Posterior cingulate gyrus (tissue), 11 donors: Measurements from ENCODE around the gene C14orf93.
"Not testable (repeated sequence)": the region's sequence is repeated elsewhere in the genome, so short reads cannot be mapped to it uniquely, and the experiment has no call there.

ENCODE experiments used
- DNase-seq, 10 donors: peaks; one replicate each; pipeline versions ENCODE4 v3.0.0 to v3.0.0-alpha.2; 2020 to 2021; ENCODE audit warnings: mixed read lengths in 3 of 10
- intact Hi-C: fragments of 100-400 bp; cut with DNase I; formaldehyde crosslinking; loops from one replicate; pipeline ENCODE4 v1.15.1; 2023

The C14orf93 gene

GRCh38 chr14:23023022-23023794 lies 13.3 kb upstream of the C14orf93 start:
- no peak for DNase-seq
- intact Hi-C loops: no loop called here

DNA sequence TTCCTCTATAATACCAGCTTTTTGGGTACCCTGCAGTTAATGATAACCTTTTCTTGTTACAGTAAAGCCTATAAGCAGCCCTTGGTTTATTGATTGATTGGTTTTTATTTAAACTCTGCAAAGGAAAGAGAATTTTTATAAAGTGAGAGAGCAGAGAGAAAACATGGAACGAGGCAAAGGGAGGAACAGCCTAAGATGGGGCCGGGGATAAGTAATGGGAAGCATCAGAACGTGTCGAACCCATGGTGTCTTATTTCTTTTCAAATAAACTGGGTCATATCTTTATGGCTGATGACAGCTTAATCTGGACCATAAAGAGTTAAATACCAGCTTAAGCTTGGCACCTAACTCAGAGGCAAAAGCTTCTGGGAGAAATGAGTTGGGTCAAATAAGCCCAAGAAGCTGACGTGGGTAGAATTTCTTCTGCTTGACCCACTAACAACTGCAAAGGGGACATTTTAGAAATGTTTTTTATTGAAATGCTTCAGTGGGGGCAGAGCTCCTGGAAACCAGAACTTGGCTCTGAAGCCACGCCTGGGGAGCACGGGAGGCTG lies 12.0 kb upstream of the C14orf93 start:
- DNase-seq: no peak
- intact Hi-C loops: no loop called here

GRCh38 chr14:23021434-23021833 lies 11.5 kb upstream of the C14orf93 start:
- intact Hi-C loops: no loop called here
- no peak for DNase-seq

DNA sequence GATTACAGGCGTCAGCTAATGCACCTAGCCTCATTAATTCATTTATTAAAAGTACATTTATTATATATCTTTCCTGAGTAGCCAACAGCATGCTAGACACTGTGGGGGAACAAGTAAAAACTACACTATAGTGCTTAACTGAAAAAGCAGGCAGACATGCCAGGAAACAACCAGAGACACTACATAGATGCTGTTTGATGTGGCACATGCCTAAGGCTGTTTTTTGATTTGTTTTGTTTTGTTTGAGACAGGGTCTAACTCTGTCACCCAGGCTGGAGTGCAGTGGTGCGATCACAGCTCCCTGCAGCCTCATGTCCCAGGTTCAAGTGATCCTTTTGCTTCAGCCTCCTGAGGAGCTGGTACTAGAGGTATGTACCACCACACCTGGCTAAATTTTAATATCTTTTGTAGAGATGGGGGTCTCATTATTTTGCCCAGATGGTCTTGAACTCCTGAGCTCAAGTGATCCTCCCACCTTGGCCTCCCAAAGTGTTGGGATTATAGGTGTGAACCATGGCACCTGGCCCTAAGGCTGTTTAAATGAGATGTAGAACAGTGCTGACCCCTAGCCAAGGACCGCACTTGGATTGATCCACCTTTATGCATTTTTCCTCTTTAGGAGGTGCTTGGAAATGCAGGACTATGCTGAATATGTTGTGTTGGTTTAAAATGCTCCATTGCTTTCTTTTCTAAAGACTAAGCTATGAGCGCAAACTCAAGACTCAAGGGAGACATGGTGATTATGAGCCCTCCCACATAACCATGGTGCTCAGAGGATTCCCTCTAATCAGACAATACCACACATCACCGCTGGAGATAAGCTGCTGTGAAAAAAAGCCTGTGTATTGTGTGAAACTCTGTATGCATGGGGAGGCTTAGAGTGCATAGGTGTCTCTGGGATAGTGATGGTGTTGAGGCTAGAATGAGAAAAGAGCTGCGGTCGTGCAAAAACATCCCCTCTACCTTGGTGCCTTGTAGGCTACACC lies 10.5 kb upstream of the C14orf93 start:
- intact Hi-C loops: no loop called here
- no peak for DNase-seq

GRCh38 chr14:23018107-23018506 lies 8.2 kb upstream of the C14orf93 start:
- no peak for DNase-seq
- intact Hi-C loops: no loop called here

- intact Hi-C loops: no loop called here
- no peak for DNase-seq
These were observed 7.1 kb upstream of the C14orf93 start for GRCh38 chr14:23017091-23017490.

DNA sequence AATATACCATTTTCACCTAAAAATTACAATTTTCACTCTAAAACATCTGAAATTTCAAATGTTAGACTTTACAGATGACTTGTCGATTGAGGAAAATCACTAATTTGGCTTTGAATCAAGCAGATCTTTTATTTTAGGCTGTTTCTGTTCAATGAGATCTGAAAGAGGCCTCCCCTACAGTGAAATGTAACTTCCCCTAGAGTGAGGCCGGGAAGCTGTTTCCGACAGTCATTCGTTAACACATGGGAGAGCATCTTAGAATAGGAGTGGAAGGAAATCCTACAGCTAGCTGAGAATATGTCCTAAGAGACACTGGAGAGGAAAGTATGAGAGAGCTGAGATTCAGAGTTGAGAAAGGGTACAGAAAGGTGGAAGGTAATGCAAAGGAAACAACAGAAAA lies 5.7 kb upstream of the C14orf93 start:
- intact Hi-C loops: no loop called here
- DNase-seq: no peak

- DNase-seq, intact Hi-C loops: not testable (repeated sequence)
These were observed 3.8 kb upstream of the C14orf93 start for GRCh38 chr14:23013749-23014054.

DNA sequence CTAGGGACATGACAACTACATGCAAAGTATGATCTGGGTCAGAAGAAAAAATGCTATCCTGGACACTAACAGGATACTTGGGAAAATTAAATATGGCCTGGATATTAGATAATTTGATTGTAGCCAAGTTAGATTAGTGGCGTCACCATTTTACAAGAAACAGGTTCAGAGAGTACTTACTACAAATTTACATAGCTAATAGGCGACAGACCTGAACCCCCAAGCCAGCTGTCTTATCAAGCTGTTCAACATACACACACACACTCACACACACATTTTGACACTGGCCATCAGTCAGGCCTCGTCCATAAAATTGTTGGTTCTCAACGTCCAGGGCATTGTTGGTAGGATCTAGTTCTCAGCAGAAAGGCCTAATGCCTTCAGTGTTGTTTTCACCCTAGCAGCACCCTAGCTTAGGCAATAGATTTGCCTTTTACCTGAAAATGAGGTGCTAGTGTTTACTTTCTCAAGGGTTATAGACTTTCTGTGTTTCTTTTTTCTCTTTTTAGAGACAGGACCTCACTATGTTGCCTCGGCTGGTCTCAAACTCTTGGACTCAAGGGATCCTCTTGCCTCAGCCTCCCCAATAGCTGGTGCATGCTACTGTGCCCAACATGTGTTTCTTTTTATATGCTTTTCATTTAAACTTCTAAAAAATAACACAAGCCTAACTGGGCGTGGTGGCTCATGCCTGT lies 3.3 kb upstream of the C14orf93 start:
- intact Hi-C loops: no loop called here
- no peak for DNase-seq

DNA sequence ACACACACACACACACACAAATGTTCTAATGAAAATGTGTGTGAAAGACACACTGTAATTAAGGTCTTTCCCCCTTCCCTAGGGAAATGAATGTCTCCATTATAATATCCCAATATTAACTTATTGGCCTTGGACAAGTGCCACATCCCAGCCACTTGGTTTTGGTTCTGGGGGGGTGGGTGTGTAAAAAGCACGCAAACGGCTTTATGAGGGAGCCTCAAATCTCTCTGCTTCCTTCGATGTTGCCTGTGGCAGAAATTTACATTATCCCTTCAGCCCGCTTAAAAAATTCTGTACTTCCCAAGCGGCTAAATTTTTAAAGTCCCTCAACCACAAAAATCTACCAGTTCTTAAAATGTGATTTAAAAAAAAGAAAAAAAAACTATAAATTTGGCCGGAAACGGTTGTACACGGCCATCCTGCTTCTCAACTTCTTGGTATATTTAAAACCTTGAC lies 432 bp downstream of the C14orf93 start:
- DNase-seq: no peak

DNA sequence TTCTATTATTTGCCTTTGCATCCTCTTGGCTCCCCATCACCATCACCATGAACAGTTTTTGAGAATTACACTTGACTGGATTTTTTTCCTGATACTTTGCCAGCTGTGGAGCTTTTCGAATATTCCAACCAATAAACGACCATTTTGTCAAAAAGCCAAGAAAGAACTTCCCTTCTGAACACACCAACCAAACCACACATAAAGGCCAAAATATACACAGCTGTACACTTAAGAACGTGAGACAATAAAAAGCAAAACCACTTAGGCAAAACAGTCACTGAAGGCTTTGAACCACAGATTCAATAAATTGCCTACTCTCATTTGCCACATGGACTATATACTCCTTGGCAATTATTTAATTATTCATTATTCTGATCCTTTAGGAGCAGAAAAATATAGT lies 1.1 kb downstream of the C14orf93 start:
- intact Hi-C loops: no loop called here
- DNase-seq: no peak

More for the DNA sequence above, 432 bp downstream of the C14orf93 start:
- intact Hi-C loops: no loop called here

- intact Hi-C loops: loop anchor here (2.0 kb wide), 1 partner anchor 28 kb away; the partner anchor contains the start of gene PSMB5
These were observed 3.2 kb downstream of the C14orf93 start for GRCh38 chr14:23006544-23007419.

GRCh38 chr14:23006188-23006534 lies 3.8 kb downstream of the C14orf93 start:
- intact Hi-C loops: loop anchor here (2.0 kb wide), 1 partner anchor 29 kb away; the partner anchor contains the start of gene PSMB5
- DNase-seq: no peak

More at GRCh38 chr14:23006544-23007419, 3.2 kb downstream of the C14orf93 start:
- peak; percentile 95 to 100 (median 97) for DNase-seq

GRCh38 chr14:23005451-23006187 lies 4.3 kb downstream of the C14orf93 start:
- intact Hi-C loops: loop anchor here (2.0 kb wide), 1 partner anchor 29 kb away; the partner anchor contains the start of gene PSMB5
- DNase-seq: no peak

DNA sequence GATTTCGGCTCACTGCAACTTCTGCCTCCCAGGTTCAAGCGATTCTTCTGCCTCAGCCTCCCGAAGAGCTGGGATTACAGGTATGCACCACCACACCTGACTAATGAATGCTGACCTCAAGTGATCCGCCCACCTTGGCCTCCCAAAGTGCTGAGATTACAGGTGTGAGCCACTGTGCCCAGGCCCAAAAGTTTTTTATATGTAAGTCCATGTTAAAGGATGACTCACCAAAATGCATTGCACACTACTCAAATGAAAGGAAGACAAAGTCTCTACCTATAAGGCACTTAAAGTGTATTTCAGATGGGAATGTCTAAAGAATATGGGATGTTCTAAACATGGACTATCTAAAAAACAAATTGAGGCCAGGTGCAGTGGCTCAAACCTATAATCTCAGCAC lies 5.7 kb downstream of the C14orf93 start:
- DNase-seq, intact Hi-C loops: not testable (repeated sequence)

DNA sequence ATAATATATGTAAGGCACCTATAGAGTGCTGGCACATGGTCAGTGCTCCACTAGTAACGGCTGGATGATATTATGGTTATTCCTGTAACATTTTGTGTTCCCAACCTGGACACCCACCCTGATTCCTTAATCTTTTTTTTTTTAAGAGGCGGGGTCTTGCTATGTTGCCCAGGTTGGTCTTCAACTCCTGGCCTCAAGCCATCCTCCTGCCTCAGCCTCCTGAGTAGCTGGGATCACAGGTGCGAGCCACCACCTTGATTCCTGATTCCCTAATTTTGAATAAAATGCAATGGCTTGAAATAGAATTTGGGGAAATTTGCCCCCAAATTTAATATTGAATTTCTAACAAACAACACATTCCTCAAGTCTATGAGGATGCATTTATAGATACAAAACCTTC lies 7.4 kb downstream of the C14orf93 start:
- DNase-seq: no peak
- intact Hi-C loops: no loop called here

DNA sequence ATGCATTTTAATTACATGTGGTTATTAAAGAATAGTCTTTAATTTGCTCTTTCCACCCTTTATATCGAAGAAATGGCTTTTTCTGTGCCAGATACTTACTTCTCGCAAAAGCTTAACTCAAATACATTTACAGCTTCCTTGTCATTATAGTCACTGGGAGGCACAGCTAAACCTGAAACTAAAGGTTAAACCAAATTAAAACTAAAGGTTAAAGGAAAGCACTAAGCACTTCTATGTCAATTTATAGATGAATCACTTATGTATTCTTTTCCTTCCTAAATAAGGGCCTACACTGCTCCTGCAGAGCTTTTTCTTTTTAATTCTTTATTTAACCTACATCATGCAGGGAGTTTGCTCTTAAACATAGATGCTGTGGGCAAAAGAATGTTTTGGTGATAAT lies 9.1 kb downstream of the C14orf93 start:
- intact Hi-C loops: no loop called here
- no peak for DNase-seq

- intact Hi-C loops: no loop called here
- no peak for DNase-seq
These were observed 11.5 kb downstream of the C14orf93 start for GRCh38 chr14:22998329-22999012.
